CD14-positive monocyte (primary cell): Measurements from ENCODE around the gene TTC33. TPM values are rescaled to one million over a fixed set of nuclear protein-coding genes. Genes with fewer than 3 reads are reported as not detected.

ENCODE experiments used
- DNase-seq, 3 donors: peaks; one replicate each; pipeline ENCODE4 v3.0.0-alpha.2; 2011 to 2022
- H2AFZ ChIP-seq: 2 replicates; pipeline ENCODE4 v1.6.0; 2012; ENCODE audit warnings: mild to moderate bottlenecking, low read depth, low read length, inconsistent platforms; ENCODE audit not compliant: insufficient read depth, poor library complexity, severe bottlenecking
- H3K27ac ChIP-seq, 2 donors: 1 replicate in 1 of 2; 2 replicates in 1 of 2; pipeline ENCODE4 v1.5.1; 2012 to 2013; ENCODE audit warnings: low read length in 2 of 2, control low read depth in 1 of 2, inconsistent platforms in 1 of 2, low read depth in 1 of 2, mild to moderate bottlenecking in 1 of 2
- H3K27me3 ChIP-seq, 2 donors: one replicate each; pipeline versions ENCODE4 v1.6.0 to v1.6.1; 2011 to 2013; ENCODE audit warnings: low read length in 2 of 2; ENCODE audit not compliant: control insufficient read depth in 2 of 2, insufficient read depth in 2 of 2
- H3K36me3 ChIP-seq, 2 donors: replicated peaks in 1 of 2; 1 replicate in 1 of 2; 2 replicates in 1 of 2; pipeline versions ENCODE4 v1.5.1 to v1.6.1; 2012 to 2013; ENCODE audit warnings: low read length in 2 of 2, control low read depth in 1 of 2, inconsistent platforms in 1 of 2, mild to moderate bottlenecking in 1 of 2; ENCODE audit not compliant: insufficient read depth in 2 of 2, control insufficient read depth in 1 of 2
- H3K4me1 ChIP-seq, 2 donors: 1 replicate in 1 of 2; 2 replicates in 1 of 2; pipeline versions ENCODE4 v1.5.1 to v1.6.1; 2012 to 2013; ENCODE audit warnings: low read length in 2 of 2, control low read depth in 1 of 2, inconsistent platforms in 1 of 2, mild to moderate bottlenecking in 1 of 2, moderate library complexity in 1 of 2; ENCODE audit not compliant: insufficient read depth in 2 of 2, control insufficient read depth in 1 of 2
- H3K4me2 ChIP-seq: replicated peaks from 2 replicates; pipeline ENCODE3; 2012; ENCODE audit warnings: low read length, moderate library complexity, mild to moderate bottlenecking; ENCODE audit not compliant: poor library complexity, severe bottlenecking; ENCODE audit errors: extremely low read depth
- H3K4me3 ChIP-seq, 3 experiments: fragments of 200-600 bp in 1 of 3; sonication (generic) in 1 of 3; replicated peaks in 1 of 3; 1 replicate in 2 of 3; 2 replicates in 1 of 3; pipeline ENCODE4 v1.5.1; 2011 to 2013; ENCODE audit warnings: low read length in 3 of 3, mild to moderate bottlenecking in 3 of 3, control low read depth in 2 of 3, low read depth in 2 of 3, inconsistent platforms in 1 of 3, moderate library complexity in 1 of 3
- H3K79me2 ChIP-seq: 2 replicates; pipeline ENCODE4 v1.6.0; 2012; ENCODE audit warnings: mild to moderate bottlenecking, control low read depth, inconsistent platforms, low read length, moderate library complexity; ENCODE audit not compliant: insufficient read depth
- H3K9ac ChIP-seq: 2 replicates; pipeline ENCODE4 v1.6.0; 2017; ENCODE audit warnings: low read length, mild to moderate bottlenecking; ENCODE audit not compliant: insufficient read depth, poor library complexity, severe bottlenecking
- H3K9me3 ChIP-seq, 2 donors: replicated peaks in 1 of 2; 1 replicate in 1 of 2; 2 replicates in 1 of 2; pipeline versions ENCODE4 v1.5.1 to v1.6.1; 2012 to 2013; ENCODE audit warnings: low read length in 2 of 2, control low read depth in 1 of 2; ENCODE audit not compliant: control insufficient read depth in 1 of 2, insufficient read depth in 1 of 2
- H4K20me1 ChIP-seq: 2 replicates; pipeline ENCODE4 v1.6.0; 2012; ENCODE audit warnings: mild to moderate bottlenecking, low read length, control low read depth, moderate library complexity; ENCODE audit not compliant: insufficient read depth
- H3K27ac Mint-ChIP-seq, 7 donors: one replicate each; pipeline ENCODE4 v1.8.0; 2020; ENCODE audit warnings: mild to moderate bottlenecking in 7 of 7, mixed read lengths in 7 of 7, moderate library complexity in 6 of 7, inconsistent platforms in 2 of 7
- H3K27me3 Mint-ChIP-seq, 3 donors: one replicate each; pipeline ENCODE4 v1.8.0; 2021 to 2022; ENCODE audit warnings: low read depth in 3 of 3, mild to moderate bottlenecking in 3 of 3, mixed read lengths in 3 of 3, moderate library complexity in 3 of 3, inconsistent platforms in 1 of 3
- H3K36me3 Mint-ChIP-seq, 2 donors: one replicate each; pipeline ENCODE4 v1.8.0; 2020; ENCODE audit warnings: mixed read lengths in 2 of 2, inconsistent platforms in 1 of 2, mild to moderate bottlenecking in 1 of 2
- H3K4me1 Mint-ChIP-seq: one replicate; pipeline ENCODE4 v1.8.0; 2020; ENCODE audit warnings: mild to moderate bottlenecking, mixed read lengths
- H3K4me3 Mint-ChIP-seq, 2 donors: one replicate each; pipeline ENCODE4 v1.8.0; 2020; ENCODE audit warnings: mild to moderate bottlenecking in 2 of 2, mixed read lengths in 2 of 2, moderate library complexity in 1 of 2
- H3K9me3 Mint-ChIP-seq, 7 donors: one replicate each; pipeline ENCODE4 v1.8.0; 2020 to 2022; ENCODE audit warnings: mixed read lengths in 7 of 7, mild to moderate bottlenecking in 6 of 7, moderate library complexity in 6 of 7, inconsistent platforms in 2 of 7
- WGBS: methylation state at CpG from one replicate; pipeline ENCODE4 v1.1.5; 2013; ENCODE audit warnings: missing lambda C conversion rate; ENCODE audit not compliant: insufficient coverage; 5-methylcytosine and 5-hydroxymethylcytosine counted together
- intact Hi-C, 2 donors: fragments of 100-400 bp; cut with micrococcal nuclease; formaldehyde crosslinking; loops; one replicate each; pipeline versions ENCODE4 v1.15.0 to v1.15.1; 2023
- polyA plus RNA-seq, 3 donors: library from polyadenylated mRNA; depleted of rRNA in 1 of 3; unstranded in 2 of 3; stranded (reverse) in 1 of 3; fragments of 300-500 nt in 2 of 3; fragments of >200 nt in 1 of 3; fragmentation: Illumina TruSeq in 2 of 3; gene quantifications; 1 replicate in 2 of 3; 2 replicates in 1 of 3; pipeline ENCODE4 v1.2.3, GENCODE V29; 2012 to 2021
- TF ChIP-seq, protein P1 (sequence below): fragments of 200-600 bp; IDR thresholded peaks from one replicate; pipeline ENCODE4 v1.8.0; 2022; ENCODE audit warnings: antibody characterized with exemption, mild to moderate bottlenecking

Gene TTC33
- polyA plus RNA-seq, 3 donors, result 1.5 to 11.7 (median 9.4) TPM

DNA sequence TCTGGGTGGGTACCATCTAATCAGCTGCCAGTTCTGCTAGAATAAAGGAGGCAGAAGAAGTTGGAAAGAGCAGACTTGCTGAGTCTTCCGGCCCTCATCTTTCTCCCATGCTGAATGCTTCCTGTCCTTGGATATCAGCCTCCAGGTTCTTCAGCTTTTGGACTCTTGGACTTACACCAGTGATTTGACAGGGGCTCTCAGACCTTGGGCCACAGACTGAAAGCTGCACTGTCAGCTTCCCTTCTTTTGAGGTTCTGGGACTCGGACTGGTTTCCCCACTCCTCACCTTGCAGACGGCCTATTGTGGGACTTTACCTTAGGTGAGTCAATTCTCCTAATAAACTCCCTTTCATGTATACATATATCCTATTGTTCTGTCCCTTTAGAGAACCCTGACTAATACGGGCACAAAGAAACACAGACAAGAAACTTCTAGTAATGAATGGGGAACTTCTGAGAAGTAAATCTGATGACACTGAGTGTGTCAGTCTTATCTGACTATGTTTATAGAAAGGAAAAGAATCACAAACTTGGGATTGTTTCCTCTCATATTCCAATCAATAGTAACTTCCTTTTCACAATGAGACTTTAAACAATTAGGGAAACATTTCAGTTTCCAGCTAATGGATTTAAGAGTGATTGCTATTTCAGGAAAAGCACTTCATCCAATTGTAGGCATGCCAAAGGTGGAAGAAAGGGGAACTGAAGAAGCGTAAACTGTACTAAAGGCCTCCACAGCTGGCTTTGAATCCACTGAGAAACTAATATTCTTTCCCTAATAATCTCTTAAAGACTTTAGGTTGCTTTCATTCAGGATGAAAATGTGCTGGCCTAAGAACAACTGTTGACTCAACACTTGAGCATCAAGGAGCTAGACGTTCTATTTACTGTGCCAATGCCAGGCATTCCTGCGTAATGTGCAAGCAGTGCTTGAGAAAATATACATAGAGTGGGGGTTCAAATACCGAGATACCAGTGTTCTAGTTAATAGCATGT lies 204.0 kb downstream of the TTC33 start:
- Histone ChIP-seq H3K27ac (no peak overlapping the region), H3K4me1 (no peaks in the 10 kb centered on the region), H3K27me3 (no peaks in the 10 kb centered on the region), H2AFZ (no peak overlapping the region), H3K9ac (no peak overlapping the region), H4K20me1 (no peaks in the 10 kb centered on the region), H3K9me3 (no peaks in the 10 kb centered on the region), H3K4me2 (no peak overlapping the region), H3K79me2 (no peaks in the 10 kb centered on the region), H3K4me3 (no peak overlapping the region), H3K36me3 (no peaks in the 10 kb centered on the region)
- no peaks in the 10 kb centered on the region for H3K36me3 Mint-ChIP-seq
- peak overlapping the region in 2 of 7 donors; percentile 63 to 76 for H3K27ac Mint-ChIP-seq
- intact Hi-C loops, result no loop called here
- no peak for DNase-seq
- peaks cover 3% of the 10 kb centered on the region for H3K4me1 Mint-ChIP-seq
- H3K4me3 Mint-ChIP-seq, result no peak overlapping the region
- 100% methylated on average over 1 of the region's 8 CpGs for WGBS
- TF ChIP-seq, protein P1, sequence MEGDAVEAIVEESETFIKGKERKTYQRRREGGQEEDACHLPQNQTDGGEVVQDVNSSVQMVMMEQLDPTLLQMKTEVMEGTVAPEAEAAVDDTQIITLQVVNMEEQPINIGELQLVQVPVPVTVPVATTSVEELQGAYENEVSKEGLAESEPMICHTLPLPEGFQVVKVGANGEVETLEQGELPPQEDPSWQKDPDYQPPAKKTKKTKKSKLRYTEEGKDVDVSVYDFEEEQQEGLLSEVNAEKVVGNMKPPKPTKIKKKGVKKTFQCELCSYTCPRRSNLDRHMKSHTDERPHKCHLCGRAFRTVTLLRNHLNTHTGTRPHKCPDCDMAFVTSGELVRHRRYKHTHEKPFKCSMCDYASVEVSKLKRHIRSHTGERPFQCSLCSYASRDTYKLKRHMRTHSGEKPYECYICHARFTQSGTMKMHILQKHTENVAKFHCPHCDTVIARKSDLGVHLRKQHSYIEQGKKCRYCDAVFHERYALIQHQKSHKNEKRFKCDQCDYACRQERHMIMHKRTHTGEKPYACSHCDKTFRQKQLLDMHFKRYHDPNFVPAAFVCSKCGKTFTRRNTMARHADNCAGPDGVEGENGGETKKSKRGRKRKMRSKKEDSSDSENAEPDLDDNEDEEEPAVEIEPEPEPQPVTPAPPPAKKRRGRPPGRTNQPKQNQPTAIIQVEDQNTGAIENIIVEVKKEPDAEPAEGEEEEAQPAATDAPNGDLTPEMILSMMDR, result no peak
- H3K27me3 Mint-ChIP-seq, result no peaks in the 10 kb centered on the region
- H3K9me3 Mint-ChIP-seq, result peaks cover 0 to 3% (median 0%) of the 10 kb centered on the region in 7 donors

DNA sequence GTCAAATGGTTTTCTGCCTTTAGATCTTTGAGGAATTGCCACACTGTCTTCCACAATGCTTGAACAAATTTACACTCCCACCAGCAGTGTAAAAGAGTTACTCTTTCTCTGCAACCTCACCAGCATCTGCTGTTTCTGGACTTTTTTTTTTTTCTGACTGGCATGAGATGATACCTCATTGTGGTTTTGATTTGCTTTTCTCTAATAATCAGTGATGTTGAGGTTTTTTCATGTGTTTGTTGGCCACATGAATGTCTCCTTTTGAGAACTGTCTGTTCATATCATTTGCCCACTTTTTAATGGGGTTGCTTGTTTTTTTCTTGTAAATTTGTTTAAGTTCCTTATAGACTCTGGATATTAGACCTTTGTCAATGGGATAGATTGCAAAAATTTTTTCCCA lies 205.3 kb downstream of the TTC33 start:
- no peak for DNase-seq
- Mint-ChIP-seq H3K9me3 (peaks cover 0 to 3% (median 0%) of the 10 kb centered on the region in 7 donors), H3K27me3 (no peaks in the 10 kb centered on the region), H3K4me1 (peaks cover 3% of the 10 kb centered on the region), H3K4me3 (no peak overlapping the region), H3K27ac (no peak overlapping the region), H3K36me3 (no peaks in the 10 kb centered on the region)
- Histone ChIP-seq H3K27ac (no peak overlapping the region), H2AFZ (no peak overlapping the region), H3K4me3 (no peak overlapping the region), H3K27me3 (no peaks in the 10 kb centered on the region), H3K36me3 (no peaks in the 10 kb centered on the region), H3K9me3 (no peaks in the 10 kb centered on the region), H3K9ac (no peak overlapping the region), H4K20me1 (no peaks in the 10 kb centered on the region), H3K4me2 (no peak overlapping the region), H3K79me2 (no peaks in the 10 kb centered on the region), H3K4me1 (no peaks in the 10 kb centered on the region)
- intact Hi-C loops, result no loop called here
- TF ChIP-seq, protein P1, result no peak
